Vagina (tissue), 2 donors: ENCODE data around the gene PRMT2. TPM values are rescaled to one million over a fixed set of nuclear protein-coding genes. Genes with fewer than 3 reads are reported as not detected.

Source experiments
- DNase-seq, 2 donors: peaks; one replicate each; pipeline ENCODE4 v3.0.0-alpha.2; 2017; ENCODE audit errors: extremely low spot score in 2 of 2
- H3K27ac ChIP-seq: fragments of 200-600 bp; sonication (generic); one replicate; pipeline ENCODE4 v1.5.1; 2019
- H3K27me3 ChIP-seq: fragments of 200-600 bp; sonication (generic); one replicate; pipeline ENCODE4 v1.5.1; 2019
- H3K36me3 ChIP-seq, 2 donors: fragments of 200-600 bp; sonication (generic); one replicate each; pipeline ENCODE4 v1.5.1; 2017 to 2019
- H3K4me1 ChIP-seq: fragments of 200-600 bp; sonication (generic); one replicate; pipeline ENCODE4 v1.5.1; 2019
- H3K4me3 ChIP-seq, 2 donors: fragments of 200-600 bp; sonication (generic); 1 replicate in 1 of 2; 2 replicates in 1 of 2; pipeline ENCODE4 v1.5.1; 2016 to 2019
- H3K9me3 ChIP-seq: fragments of 200-600 bp; sonication (generic); one replicate; pipeline ENCODE4 v1.5.1; 2019
- CTCF ChIP-seq, 3 experiments: fragments of 450-650 bp in 2 of 3; fragments of 200-600 bp in 1 of 3; sonication (generic) in 1 of 3; IDR thresholded peaks; one replicate each; pipeline ENCODE4 v1.5.1; 2017 to 2019; ENCODE audit warnings: antibody characterized with exemption in 3 of 3, mild to moderate bottlenecking in 2 of 3, moderate library complexity in 2 of 3
- POLR2A ChIP-seq, 2 donors: fragments of 450-650 bp; IDR thresholded peaks; one replicate each; pipeline ENCODE4 v1.6.1; 2017; ENCODE audit warnings: antibody characterized with exemption in 2 of 2, mild to moderate bottlenecking in 2 of 2, moderate library complexity in 2 of 2
- POLR2AphosphoS5 ChIP-seq, 2 donors: sonication (generic); formaldehyde crosslinking; IDR thresholded peaks; one replicate each; pipeline ENCODE4 v1.9.0; 2017; ENCODE audit warnings: antibody characterized with exemption in 2 of 2, mild to moderate bottlenecking in 2 of 2, low read depth in 1 of 2; ENCODE audit not compliant: insufficient read depth in 1 of 2
- intact Hi-C: fragments of 100-400 bp; cut with DNase I; formaldehyde crosslinking; loops from one replicate; pipeline ENCODE4 v1.15.1; 2023
- total RNA-seq: library from RNA; depleted of rRNA; stranded (reverse); fragments of >200 nt; gene quantifications from one replicate; pipeline ENCODE4 v1.2.3, GENCODE V29; 2016

Gene PRMT2
- total RNA-seq, 1 donor from 2014 or later: 78.1 TPM

DNA sequence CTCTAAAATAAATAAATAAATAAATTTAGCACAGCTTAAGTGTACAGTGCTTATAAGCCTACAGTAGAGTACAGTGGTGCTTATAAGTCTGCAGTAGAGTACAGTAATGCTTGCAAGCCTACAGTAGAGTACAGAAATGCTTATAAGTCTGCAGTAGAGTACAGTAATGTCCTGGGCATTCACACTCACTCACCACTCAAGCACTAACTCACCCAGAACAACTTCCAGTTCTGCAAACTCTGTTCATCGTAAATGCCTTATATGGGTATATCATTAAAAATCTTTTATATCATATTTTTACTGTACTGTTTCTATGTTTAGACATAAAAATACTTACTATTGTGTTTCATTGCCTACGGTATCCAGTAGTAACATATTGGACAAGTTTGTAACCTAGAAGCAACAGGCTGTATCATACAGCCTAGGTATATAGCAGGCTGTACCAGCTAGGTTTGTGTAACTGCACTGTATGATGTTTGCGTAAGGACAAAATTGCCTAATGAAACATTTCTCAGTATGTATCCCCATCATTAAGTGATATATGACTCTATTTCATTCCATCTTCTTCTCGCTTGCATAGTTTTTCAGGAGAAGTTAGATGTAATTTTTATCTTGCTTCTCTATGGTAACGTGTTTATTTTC is 16.6 kb upstream of the PRMT2 start:
- DNase-seq: no peak
- Histone ChIP-seq H3K4me1 (no peaks in the 10 kb centered on the region), H3K27ac (no peak overlapping the region), H3K27me3 (no peaks in the 10 kb centered on the region), H3K36me3 (no peaks in the 10 kb centered on the region), H3K4me3 (no peak overlapping the region), H3K9me3 (no peaks in the 10 kb centered on the region)
- intact Hi-C loops: no loop called here
- no peak for TF ChIP-seq POLR2AphosphoS5 (IDR thresholded peaks at IDR 0.05; ENCODE audit: insufficient read depth in 1 of 2, low read depth in 1 of 2)
- no peak for TF ChIP-seq POLR2A (IDR thresholded peaks at IDR 0.05)
- TF ChIP-seq CTCF (IDR thresholded peaks at IDR 0.05): no peak

DNA sequence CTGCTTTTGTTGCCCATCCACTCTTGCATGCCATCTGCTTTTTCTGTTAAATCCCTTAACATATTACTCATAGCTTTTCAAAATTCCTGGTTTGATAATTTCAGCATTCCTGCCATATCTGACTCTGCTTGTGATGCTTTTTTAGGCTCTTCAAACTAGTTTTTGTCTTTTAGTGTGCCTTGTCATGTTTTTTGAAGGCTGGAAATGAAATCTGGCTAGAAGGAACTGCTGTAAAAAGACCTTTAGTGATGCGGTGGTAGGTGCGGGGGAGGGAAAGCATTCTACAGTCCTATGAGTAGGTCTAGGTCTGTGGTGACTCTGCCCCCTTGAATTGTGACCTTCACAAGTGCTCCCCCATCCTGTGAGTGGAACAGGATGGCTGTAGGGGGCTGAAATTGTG is 15.6 kb upstream of the PRMT2 start:
- TF ChIP-seq POLR2AphosphoS5 (IDR thresholded peaks at IDR 0.05; ENCODE audit: insufficient read depth in 1 of 2, low read depth in 1 of 2): no peak
- no peak for TF ChIP-seq POLR2A (IDR thresholded peaks at IDR 0.05)
- no peak for TF ChIP-seq CTCF (IDR thresholded peaks at IDR 0.05)
- no peaks in the 10 kb centered on the region for H3K4me1 ChIP-seq
- intact Hi-C loops: no loop called here
- no peak overlapping the region for H3K27ac ChIP-seq
- H3K27me3 ChIP-seq: no peaks in the 10 kb centered on the region
- no peak for DNase-seq
- no peaks in the 10 kb centered on the region for H3K9me3 ChIP-seq
- H3K36me3 ChIP-seq: no peaks in the 10 kb centered on the region
- no peak overlapping the region for H3K4me3 ChIP-seq

- DNase-seq: no peak
- Histone ChIP-seq H3K36me3 (no peaks in the 10 kb centered on the region), H3K27me3 (no peaks in the 10 kb centered on the region), H3K27ac (no peak overlapping the region), H3K4me3 (no peak overlapping the region), H3K4me1 (no peaks in the 10 kb centered on the region), H3K9me3 (peaks cover 6% of the 10 kb centered on the region)
- intact Hi-C loops: no loop called here
- no peak for TF ChIP-seq POLR2A (IDR thresholded peaks at IDR 0.05)
- TF ChIP-seq POLR2AphosphoS5 (IDR thresholded peaks at IDR 0.05; ENCODE audit: insufficient read depth in 1 of 2, low read depth in 1 of 2): no peak
- TF ChIP-seq CTCF (IDR thresholded peaks at IDR 0.05): no peak
Observed at GRCh38 chr21:46620846-46621245, 14.6 kb upstream of the PRMT2 start.

DNA sequence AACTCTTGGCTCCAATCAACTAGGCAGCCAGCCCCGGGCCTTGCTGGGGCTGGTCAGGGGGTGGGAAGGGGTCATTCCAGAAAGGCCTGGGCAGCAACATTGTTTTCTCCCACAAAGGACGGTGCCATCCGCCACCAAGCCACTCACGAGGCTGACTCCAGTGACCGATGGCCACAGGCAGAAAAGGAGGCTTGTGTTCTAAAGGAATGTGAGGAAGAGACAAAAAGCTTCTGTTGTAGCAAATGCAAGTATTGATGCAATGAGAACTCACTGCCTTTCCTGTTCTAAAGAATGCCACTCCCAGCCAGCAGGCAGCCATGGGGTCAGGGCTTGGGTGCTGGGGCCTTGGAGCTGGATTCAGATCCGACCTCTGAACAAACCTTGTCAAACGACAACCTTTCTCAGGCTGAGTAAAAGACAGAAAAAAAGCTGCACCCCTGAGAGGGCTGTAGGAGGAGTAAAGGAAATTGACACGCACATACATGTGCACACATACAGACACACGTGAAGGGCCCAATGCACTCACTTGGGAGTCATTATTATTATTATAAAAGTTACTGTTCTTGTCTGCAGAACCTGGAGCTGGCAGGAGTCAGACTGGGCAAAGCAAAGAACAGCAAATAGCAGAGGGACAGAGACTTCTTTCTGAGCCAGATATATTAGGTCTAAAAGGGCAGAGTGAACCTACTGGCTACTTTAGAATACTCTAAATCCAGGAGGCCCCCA is 13.9 kb upstream of the PRMT2 start:
- H3K27ac ChIP-seq: no peak overlapping the region

More for the DNA sequence above, 13.9 kb upstream of the PRMT2 start:
- no peaks in the 10 kb centered on the region for H3K36me3 ChIP-seq
- no peaks in the 10 kb centered on the region for H3K27me3 ChIP-seq
- DNase-seq: no peak
- H3K4me3 ChIP-seq: no peak overlapping the region
- intact Hi-C loops: no loop called here
- H3K9me3 ChIP-seq: peaks cover 6% of the 10 kb centered on the region
- TF ChIP-seq CTCF (IDR thresholded peaks at IDR 0.05) (no peak), POLR2AphosphoS5 (IDR thresholded peaks at IDR 0.05; ENCODE audit: insufficient read depth in 1 of 2, low read depth in 1 of 2) (no peak), POLR2A (IDR thresholded peaks at IDR 0.05) (no peak)
- H3K4me1 ChIP-seq: no peaks in the 10 kb centered on the region
